Suprapubic skin (tissue), 3 donors: ENCODE data around the gene LRRC7.

ENCODE experiments used
- POLR2A ChIP-seq, 2 donors: fragments of 450-650 bp; IDR thresholded peaks; one replicate each; pipeline ENCODE4 v1.6.1; 2017; ENCODE audit warnings: antibody characterized with exemption in 2 of 2, mild to moderate bottlenecking in 2 of 2, moderate library complexity in 2 of 2
- TF ChIP-seq, protein P1 (sequence below), 2 donors: fragments of 200-600 bp in 1 of 2; fragments of 450-650 bp in 1 of 2; sonication (generic) in 1 of 2; IDR thresholded peaks; one replicate each; pipeline ENCODE4 v1.5.1; 2016 to 2019; ENCODE audit warnings: antibody characterized with exemption in 2 of 2, mild to moderate bottlenecking in 1 of 2, moderate library complexity in 1 of 2

DNA sequence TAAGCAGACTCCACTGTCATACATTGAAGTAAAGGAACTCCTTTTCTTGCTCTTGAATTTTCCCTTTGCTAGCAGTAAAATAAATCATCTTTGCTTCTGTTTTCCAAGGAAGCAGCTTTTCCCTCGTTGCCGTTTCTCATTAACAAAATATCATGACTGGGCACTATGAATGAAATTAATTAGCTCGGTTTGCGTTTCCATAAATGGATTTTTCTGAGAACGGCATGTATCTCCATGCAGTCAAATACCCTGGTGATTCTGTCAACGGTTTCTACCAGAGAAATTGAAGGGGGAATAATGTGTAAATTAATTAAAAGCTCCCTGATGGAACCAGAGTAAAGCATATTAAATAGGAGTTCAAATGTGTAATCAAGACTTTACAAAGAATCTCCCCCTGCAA, 372.5 kb downstream of the LRRC7 start:
- TF ChIP-seq, protein P1, sequence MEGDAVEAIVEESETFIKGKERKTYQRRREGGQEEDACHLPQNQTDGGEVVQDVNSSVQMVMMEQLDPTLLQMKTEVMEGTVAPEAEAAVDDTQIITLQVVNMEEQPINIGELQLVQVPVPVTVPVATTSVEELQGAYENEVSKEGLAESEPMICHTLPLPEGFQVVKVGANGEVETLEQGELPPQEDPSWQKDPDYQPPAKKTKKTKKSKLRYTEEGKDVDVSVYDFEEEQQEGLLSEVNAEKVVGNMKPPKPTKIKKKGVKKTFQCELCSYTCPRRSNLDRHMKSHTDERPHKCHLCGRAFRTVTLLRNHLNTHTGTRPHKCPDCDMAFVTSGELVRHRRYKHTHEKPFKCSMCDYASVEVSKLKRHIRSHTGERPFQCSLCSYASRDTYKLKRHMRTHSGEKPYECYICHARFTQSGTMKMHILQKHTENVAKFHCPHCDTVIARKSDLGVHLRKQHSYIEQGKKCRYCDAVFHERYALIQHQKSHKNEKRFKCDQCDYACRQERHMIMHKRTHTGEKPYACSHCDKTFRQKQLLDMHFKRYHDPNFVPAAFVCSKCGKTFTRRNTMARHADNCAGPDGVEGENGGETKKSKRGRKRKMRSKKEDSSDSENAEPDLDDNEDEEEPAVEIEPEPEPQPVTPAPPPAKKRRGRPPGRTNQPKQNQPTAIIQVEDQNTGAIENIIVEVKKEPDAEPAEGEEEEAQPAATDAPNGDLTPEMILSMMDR (IDR thresholded peaks at IDR 0.05), result no peak
- no peak for TF ChIP-seq POLR2A (IDR thresholded peaks at IDR 0.05)
